Astrocyte of the spinal cord (primary cell): ENCODE data around the gene FBRS.
A peak's percentile ranks its signal among the peaks of the same experiment; 100 is the strongest.
"Not testable (repeated sequence)": the region's sequence is repeated elsewhere in the genome, so short reads cannot be mapped to it uniquely, and the experiment has no call there.

Source experiments
- DNase-seq: peaks from one replicate; pipeline ENCODE4 v3.0.0; 2011; ENCODE audit warnings: low read depth, low spot score
- H3K4me3 ChIP-seq: 2 replicates; pipeline ENCODE4 v1.5.1; 2011; ENCODE audit warnings: low read depth, mild to moderate bottlenecking, low read length, moderate library complexity
- in situ Hi-C: cut with HindIII; loops from 2 replicates; pipeline ENCODE4 v1.10.0; 2017; ENCODE audit warnings: low sequenced_read_pairs
- TF ChIP-seq, protein P1 (sequence below): IDR thresholded peaks from 2 replicates; pipeline ENCODE4 v1.5.1; 2012; ENCODE audit warnings: low read depth, mild to moderate bottlenecking, low read length, inconsistent platforms

FBRS gene

DNA sequence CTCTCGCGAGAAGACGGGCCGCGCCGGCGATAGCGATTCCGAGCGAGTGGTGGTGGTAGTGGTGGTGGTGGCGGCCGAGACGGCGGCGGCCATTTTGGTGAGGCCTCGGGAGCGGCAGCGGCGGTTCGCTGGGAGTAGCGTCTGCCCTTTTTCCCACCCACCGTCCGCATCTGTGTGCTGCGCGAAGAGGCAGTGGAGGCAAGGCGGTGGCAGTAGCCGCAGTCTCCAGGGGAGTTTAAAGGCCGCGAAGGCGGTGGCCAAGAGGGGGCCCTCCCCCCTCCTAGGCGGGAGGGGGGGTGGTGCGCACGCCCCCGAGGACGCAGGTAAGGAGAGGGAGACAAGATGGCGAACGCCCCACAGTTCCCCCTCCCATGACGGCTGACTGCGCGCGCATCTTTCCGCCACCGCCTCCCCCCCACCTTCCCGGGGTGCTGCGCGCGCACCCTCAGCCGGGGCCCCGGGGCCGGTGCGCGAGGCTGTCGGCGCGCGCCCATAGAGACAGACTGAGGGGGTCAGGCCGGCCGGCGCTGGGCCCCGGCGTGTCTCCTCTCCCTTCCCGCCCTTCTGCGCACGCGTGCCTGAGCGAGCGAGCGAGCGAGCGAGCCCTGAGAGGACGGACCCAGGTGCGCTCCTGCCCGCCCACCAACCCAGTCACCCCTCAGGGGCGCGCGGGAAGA, 40.0 kb downstream of the FBRS start:
- TF ChIP-seq, protein P1, sequence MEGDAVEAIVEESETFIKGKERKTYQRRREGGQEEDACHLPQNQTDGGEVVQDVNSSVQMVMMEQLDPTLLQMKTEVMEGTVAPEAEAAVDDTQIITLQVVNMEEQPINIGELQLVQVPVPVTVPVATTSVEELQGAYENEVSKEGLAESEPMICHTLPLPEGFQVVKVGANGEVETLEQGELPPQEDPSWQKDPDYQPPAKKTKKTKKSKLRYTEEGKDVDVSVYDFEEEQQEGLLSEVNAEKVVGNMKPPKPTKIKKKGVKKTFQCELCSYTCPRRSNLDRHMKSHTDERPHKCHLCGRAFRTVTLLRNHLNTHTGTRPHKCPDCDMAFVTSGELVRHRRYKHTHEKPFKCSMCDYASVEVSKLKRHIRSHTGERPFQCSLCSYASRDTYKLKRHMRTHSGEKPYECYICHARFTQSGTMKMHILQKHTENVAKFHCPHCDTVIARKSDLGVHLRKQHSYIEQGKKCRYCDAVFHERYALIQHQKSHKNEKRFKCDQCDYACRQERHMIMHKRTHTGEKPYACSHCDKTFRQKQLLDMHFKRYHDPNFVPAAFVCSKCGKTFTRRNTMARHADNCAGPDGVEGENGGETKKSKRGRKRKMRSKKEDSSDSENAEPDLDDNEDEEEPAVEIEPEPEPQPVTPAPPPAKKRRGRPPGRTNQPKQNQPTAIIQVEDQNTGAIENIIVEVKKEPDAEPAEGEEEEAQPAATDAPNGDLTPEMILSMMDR: no peak
- in situ Hi-C loops: no loop called here
- peak overlapping the region; percentile 96 for H3K4me3 ChIP-seq
- peak; percentile 97 for DNase-seq

DNA sequence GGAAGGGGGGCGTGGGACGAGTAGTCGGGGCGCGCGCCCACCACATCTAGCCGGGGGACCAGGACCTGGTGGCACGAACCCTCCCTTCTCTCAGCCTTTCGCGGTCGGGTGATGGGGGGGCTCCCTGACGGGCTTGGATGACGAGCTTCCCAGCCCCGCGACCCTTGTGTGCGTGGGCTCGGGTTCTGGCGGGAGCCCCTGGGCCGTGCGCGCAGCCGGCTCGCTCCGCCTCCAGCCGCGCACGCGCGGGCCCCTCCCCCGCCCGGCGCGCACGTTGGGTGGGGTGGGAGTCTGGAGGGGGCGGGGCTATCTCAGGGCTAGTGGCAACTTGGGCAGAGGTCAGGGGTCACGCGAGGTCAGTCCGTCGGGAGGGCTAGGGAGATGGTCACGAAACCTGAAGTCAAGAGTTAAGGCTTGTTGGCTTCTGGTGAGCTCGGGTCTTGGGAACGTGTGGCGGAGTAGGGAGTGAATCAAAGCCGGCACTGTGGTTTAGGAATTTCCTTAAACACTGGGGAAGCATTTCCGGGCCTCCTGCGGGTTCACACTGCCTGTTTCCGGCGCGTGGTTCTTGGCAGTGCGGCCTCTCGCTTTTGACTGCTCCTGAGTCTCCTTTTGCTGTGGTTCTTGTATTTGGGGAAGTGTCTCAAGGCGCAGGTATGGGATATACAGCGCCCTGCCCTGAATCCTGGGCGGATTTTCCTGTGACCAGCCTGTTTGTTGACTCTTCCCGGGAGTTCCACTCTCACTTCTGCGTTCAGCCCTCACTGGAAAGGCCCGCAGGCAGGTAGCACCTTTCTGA, 40.8 kb downstream of the FBRS start, which contains the start of gene SRCAP:
TSS of gene SRCAP (plus strand) at position 356 of the 799 bp plus-strand sequence. CDS start 1,654 bp downstream, outside the sequence.
- peak; percentile 74 for DNase-seq
- peak within 1 kb of the TSS; percentile 96 for H3K4me3 ChIP-seq
- in situ Hi-C loops: no loop called here
- TF ChIP-seq, protein P1: no peak

DNA sequence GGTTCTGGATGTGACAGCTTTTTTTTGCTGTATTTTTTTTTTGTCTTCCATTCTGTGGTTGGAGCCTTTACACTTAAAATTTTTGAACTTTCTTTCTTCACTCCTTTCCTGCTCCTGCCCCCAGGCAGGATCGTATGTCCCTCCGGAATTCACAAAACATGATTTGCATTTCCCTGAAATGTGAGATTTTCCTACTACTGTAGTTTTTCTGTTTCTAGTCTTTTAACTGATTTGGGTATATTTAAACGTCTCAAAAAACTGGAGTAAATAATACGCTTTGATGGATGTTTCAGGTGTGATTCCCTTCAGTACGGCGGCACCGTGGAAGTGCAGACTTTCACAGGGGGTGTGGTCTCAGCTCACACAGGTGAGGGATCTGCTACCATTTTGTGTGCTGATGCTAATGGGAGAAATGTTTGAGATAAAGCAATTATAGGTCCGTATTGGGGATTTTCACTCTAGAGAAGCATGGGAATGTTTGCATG, 41.4 kb downstream of the FBRS start:
- DNase-seq: no peak
- in situ Hi-C loops: no loop called here
- H3K4me3 ChIP-seq: peak overlapping the region; percentile 96
- TF ChIP-seq, protein P1: no peak

DNA sequence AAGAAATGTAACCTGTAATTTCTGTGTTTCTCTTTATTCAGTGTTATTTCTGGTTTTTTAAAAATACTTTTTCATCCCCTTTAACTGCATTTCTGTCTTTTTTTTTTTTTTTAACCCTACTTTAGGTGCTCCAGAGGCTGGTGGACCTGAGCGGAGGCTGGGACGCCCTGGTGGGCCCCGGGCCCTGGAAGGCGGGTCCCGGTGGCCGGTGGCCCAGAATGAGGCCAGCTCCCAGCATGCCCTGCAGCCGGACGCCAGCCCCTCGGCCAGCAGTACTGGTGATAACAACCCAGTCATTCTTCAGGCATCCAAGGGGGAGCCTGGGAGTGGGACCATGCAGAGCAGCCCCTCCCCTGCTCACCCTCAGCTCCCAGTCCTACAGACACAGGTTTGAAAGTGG, 42.3 kb downstream of the FBRS start:
- DNase-seq: peak; percentile 32
- TF ChIP-seq, protein P1: no peak
- in situ Hi-C loops: no loop called here
- no peak overlapping the region for H3K4me3 ChIP-seq

DNA sequence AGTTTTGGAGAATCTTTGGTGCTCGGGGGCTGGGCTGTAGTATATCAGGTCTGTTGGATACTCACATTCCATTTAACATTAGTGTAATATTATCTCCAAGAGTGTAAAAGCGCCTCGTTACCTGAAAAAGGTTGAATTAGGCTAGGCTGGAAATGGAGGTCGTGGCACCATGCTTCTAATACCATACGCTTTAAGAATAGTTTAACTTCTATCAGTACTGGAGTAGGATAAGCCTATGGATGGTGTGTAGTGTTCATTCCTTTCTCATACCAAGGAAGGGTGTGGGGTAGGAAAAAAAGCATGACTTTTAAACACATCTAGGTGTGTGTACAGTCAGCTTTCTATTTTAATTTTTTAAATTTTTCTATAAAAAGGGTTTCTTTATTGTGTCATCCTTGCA, 42.7 kb downstream of the FBRS start:
- TF ChIP-seq, protein P1: no peak
- DNase-seq: no peak
- in situ Hi-C loops: no loop called here
- H3K4me3 ChIP-seq: no peak overlapping the region

DNA sequence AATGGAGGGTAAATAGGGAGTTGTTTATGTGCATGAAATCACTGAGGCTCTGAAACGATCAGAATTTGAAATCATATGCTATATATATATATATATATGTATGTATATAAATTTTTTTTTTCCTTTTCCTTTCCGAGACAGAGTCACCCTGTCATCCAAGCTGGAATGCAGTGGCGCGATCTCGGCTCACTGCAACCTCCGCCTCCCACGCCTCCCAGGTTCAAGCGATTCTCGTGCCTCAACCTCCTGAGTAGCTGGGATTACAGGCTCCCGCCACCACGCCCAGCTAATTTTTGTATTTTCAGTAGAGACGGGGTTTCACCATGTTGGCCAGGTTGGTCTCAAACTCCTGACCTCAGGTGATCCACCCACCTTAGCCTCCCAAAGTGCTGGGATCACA, 44.8 kb downstream of the FBRS start:
- H3K4me3 ChIP-seq, in situ Hi-C loops, DNase-seq: not testable (repeated sequence)

DNA sequence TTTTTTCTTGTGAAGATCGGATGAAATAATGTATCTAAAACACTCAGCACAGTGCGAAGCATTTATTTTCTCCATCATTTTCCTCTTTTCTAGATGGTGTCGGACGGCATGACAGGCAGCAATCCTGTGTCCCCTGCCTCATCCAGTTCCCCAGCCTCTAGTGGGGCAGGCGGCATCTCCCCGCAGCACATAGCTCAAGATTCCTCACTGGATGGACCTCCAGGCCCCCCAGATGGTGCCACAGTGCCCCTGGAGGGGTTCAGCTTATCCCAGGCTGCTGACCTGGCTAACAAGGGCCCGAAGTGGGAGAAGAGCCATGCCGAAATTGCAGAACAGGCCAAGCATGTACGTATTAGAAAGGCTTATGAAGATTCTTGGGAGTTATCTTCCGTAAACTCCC, 45.7 kb downstream of the FBRS start:
- in situ Hi-C loops: no loop called here
- DNase-seq: no peak
- H3K4me3 ChIP-seq: no peak overlapping the region
- TF ChIP-seq, protein P1: no peak
